Neuronal stem cell (in vitro differentiated cells): ENCODE results near the gene GPR107.

ENCODE experiments used
- DNase-seq: peaks from one replicate; pipeline ENCODE4 v3.0.0-alpha.2; 2013; ENCODE audit warnings: low spot score
- H2AFZ ChIP-seq: one replicate; pipeline ENCODE4 v1.6.1; 2013; ENCODE audit warnings: mild to moderate bottlenecking, low read length, inconsistent platforms
- H2AK5ac ChIP-seq: 2 replicates; pipeline ENCODE4 v1.6.1; 2013; ENCODE audit warnings: low read depth, mild to moderate bottlenecking, inconsistent platforms, low read length, moderate library complexity, mixed read lengths
- H2BK120ac ChIP-seq: 2 replicates; pipeline ENCODE4 v1.6.1; 2013; ENCODE audit warnings: low read depth, mild to moderate bottlenecking, inconsistent platforms, low read length, moderate library complexity, mixed read lengths
- H2BK12ac ChIP-seq: one replicate; pipeline ENCODE4 v1.6.1; 2013; ENCODE audit warnings: low read length, inconsistent platforms
- H2BK15ac ChIP-seq: 2 replicates; pipeline ENCODE4 v1.6.1; 2013; ENCODE audit warnings: mild to moderate bottlenecking, low read length, inconsistent platforms, mixed read lengths
- H2BK5ac ChIP-seq: one replicate; pipeline ENCODE4 v1.6.1; 2013; ENCODE audit warnings: inconsistent platforms, mild to moderate bottlenecking, low read length, moderate library complexity
- H3K14ac ChIP-seq: one replicate; pipeline ENCODE4 v1.6.1; 2013; ENCODE audit warnings: low read length, inconsistent platforms
- H3K18ac ChIP-seq: 2 replicates; pipeline ENCODE4 v1.6.1; 2013; ENCODE audit warnings: low read length, inconsistent platforms
- H3K23ac ChIP-seq: 2 replicates; pipeline ENCODE4 v1.6.1; 2013; ENCODE audit warnings: low read depth, mild to moderate bottlenecking, mixed read lengths, low read length, inconsistent platforms; ENCODE audit not compliant: poor library complexity
- H3K27ac ChIP-seq: replicated peaks from 3 replicates; pipeline ENCODE4 v1.5.1; 2013; ENCODE audit warnings: low read length, inconsistent platforms
- H3K27me3 ChIP-seq, 3 experiments: 2 replicates each; pipeline ENCODE4 v1.6.1; 2013; ENCODE audit warnings: low read length in 3 of 3, mild to moderate bottlenecking in 2 of 3, inconsistent platforms in 1 of 3, low read depth in 1 of 3, mixed read lengths in 1 of 3, moderate library complexity in 1 of 3; ENCODE audit not compliant: control insufficient read depth in 3 of 3, insufficient read depth in 3 of 3
- H3K36me3 ChIP-seq, 2 donors: replicated peaks in 1 of 2; 2 replicates each; pipeline ENCODE4 v1.6.1; 2013; ENCODE audit warnings: low read length in 2 of 2; ENCODE audit not compliant: control insufficient read depth in 2 of 2, insufficient read depth in 2 of 2
- H3K4ac ChIP-seq: 2 replicates; pipeline ENCODE4 v1.6.1; 2013; ENCODE audit warnings: inconsistent platforms, mild to moderate bottlenecking, low read length, moderate library complexity
- H3K4me1 ChIP-seq, 2 donors: 1 replicate in 1 of 2; 2 replicates in 1 of 2; pipeline ENCODE4 v1.6.1; 2013; ENCODE audit warnings: low read length in 2 of 2, low read depth in 1 of 2; ENCODE audit not compliant: control insufficient read depth in 2 of 2, insufficient read depth in 1 of 2
- H3K4me2 ChIP-seq: one replicate; pipeline ENCODE4 v1.6.1; 2013; ENCODE audit warnings: mild to moderate bottlenecking, low read length, inconsistent platforms; ENCODE audit not compliant: insufficient read depth, poor library complexity, severe bottlenecking
- H3K4me3 ChIP-seq, 2 donors: 2 replicates each; pipeline ENCODE4 v1.5.1; 2013; ENCODE audit warnings: low read length in 2 of 2, mild to moderate bottlenecking in 2 of 2, inconsistent platforms in 1 of 2, moderate library complexity in 1 of 2
- H3K79me1 ChIP-seq: one replicate; pipeline ENCODE4 v1.6.1; 2013; ENCODE audit warnings: low read depth, mild to moderate bottlenecking, inconsistent platforms, low read length, moderate library complexity
- H3K9ac ChIP-seq: one replicate; pipeline ENCODE4 v1.6.1; 2013; ENCODE audit warnings: mild to moderate bottlenecking, low read depth, low read length, inconsistent platforms; ENCODE audit not compliant: poor library complexity
- H3K9me3 ChIP-seq, 2 donors: replicated peaks in 1 of 2; 2 replicates each; pipeline versions ENCODE3 to v1.6.1; 2013; ENCODE audit warnings: low read length in 2 of 2, mild to moderate bottlenecking in 2 of 2, inconsistent platforms in 1 of 2, low read depth in 1 of 2, mixed read lengths in 1 of 2, moderate library complexity in 1 of 2; ENCODE audit not compliant: control insufficient read depth in 2 of 2, insufficient read depth in 1 of 2
- H4K8ac ChIP-seq: one replicate; pipeline ENCODE4 v1.6.1; 2013; ENCODE audit warnings: low read depth, mild to moderate bottlenecking, inconsistent platforms, low read length, moderate library complexity
- H4K91ac ChIP-seq: one replicate; pipeline ENCODE4 v1.6.1; 2013; ENCODE audit warnings: low read length, low read depth, mild to moderate bottlenecking, inconsistent platforms; ENCODE audit not compliant: poor library complexity
- WGBS, 2 donors: extraction: QIAGEN DNeasy Blood & Tissue Kit; methylation state at CpG; one replicate each; pipeline ENCODE4 v1.1.7; 2013; ENCODE audit warnings: missing lambda C conversion rate in 2 of 2, mixed read lengths in 1 of 2; ENCODE audit not compliant: insufficient read length in 2 of 2, insufficient replicate concordance in 1 of 2; ENCODE audit errors: extremely low coverage in 2 of 2; 5-methylcytosine and 5-hydroxymethylcytosine counted together

GPR107 gene

GRCh38 chr9:130084337-130084736 is 30.6 kb downstream of the GPR107 start:
- Histone ChIP-seq H2AK5ac (no peak overlapping the region), H2BK12ac (no peak overlapping the region)

GRCh38 chr9:130088051-130088450 is 34.3 kb downstream of the GPR107 start:
- no peak overlapping the region for H2BK12ac ChIP-seq
- no CpG with 5 or more reads among the region's 6 CpGs for WGBS, 2 donors
- no peak overlapping the region for H2AFZ ChIP-seq
- H2AK5ac ChIP-seq, result no peak overlapping the region
- H2BK120ac ChIP-seq, result no peak overlapping the region
- no peaks in the 10 kb centered on the region for H3K27me3 ChIP-seq
- no peak overlapping the region for H3K4me3 ChIP-seq
- H3K4ac ChIP-seq, result no peak overlapping the region
- peaks cover 0 to 1% of the 10 kb centered on the region in 2 donors for H3K4me1 ChIP-seq
- H2BK15ac ChIP-seq, result no peak overlapping the region
- no peak overlapping the region for H3K4me2 ChIP-seq
- DNase-seq, result no peak
- peaks cover 9 to 89% of the 10 kb centered on the region in 2 donors for H3K36me3 ChIP-seq
- H2BK5ac ChIP-seq, result no peak overlapping the region
- no peak overlapping the region for H3K23ac ChIP-seq
- no peak overlapping the region for H3K27ac ChIP-seq
- H3K14ac ChIP-seq, result no peak overlapping the region
- H3K18ac ChIP-seq, result no peak overlapping the region
- no peaks in the 10 kb centered on the region for H3K9me3 ChIP-seq
- H3K9ac ChIP-seq, result no peak overlapping the region
- no peak overlapping the region for H4K8ac ChIP-seq
- H3K79me1 ChIP-seq, result no peaks in the 10 kb centered on the region
- no peak overlapping the region for H4K91ac ChIP-seq

More at GRCh38 chr9:130084337-130084736, 30.6 kb downstream of the GPR107 start:
- no peak overlapping the region for H4K8ac ChIP-seq
- no peaks in the 10 kb centered on the region for H3K9me3 ChIP-seq
- H3K14ac ChIP-seq, result no peak overlapping the region
- H3K4me1 ChIP-seq, result peaks cover 0 to 1% of the 10 kb centered on the region in 2 donors
- no peak overlapping the region for H3K4me3 ChIP-seq
- H3K79me1 ChIP-seq, result no peaks in the 10 kb centered on the region
- no peak overlapping the region for H2AFZ ChIP-seq
- H3K18ac ChIP-seq, result no peak overlapping the region
- no peak overlapping the region for H2BK5ac ChIP-seq
- no peak for DNase-seq
- no peak overlapping the region for H3K4ac ChIP-seq
- H3K36me3 ChIP-seq, result peaks cover 18 to 84% of the 10 kb centered on the region in 2 donors
- no peaks in the 10 kb centered on the region for H3K27me3 ChIP-seq
- no peak overlapping the region for H4K91ac ChIP-seq
- no CpG with 5 or more reads among the region's 7 CpGs for WGBS, 2 donors
- no peak overlapping the region for H3K4me2 ChIP-seq
- H3K23ac ChIP-seq, result no peak overlapping the region
- H3K27ac ChIP-seq, result no peak overlapping the region
- no peak overlapping the region for H2BK15ac ChIP-seq
- H2BK120ac ChIP-seq, result no peak overlapping the region
- H3K9ac ChIP-seq, result no peak overlapping the region

- H3K4me1 ChIP-seq, result peaks cover 0 to 1% of the 10 kb centered on the region in 2 donors
- H2AFZ ChIP-seq, result no peak overlapping the region
- H2AK5ac ChIP-seq, result no peak overlapping the region
- no peak overlapping the region for H3K23ac ChIP-seq
- no peaks in the 10 kb centered on the region for H3K9me3 ChIP-seq
- no peak overlapping the region for H3K14ac ChIP-seq
- no peak overlapping the region for H3K9ac ChIP-seq
- no peaks in the 10 kb centered on the region for H3K27me3 ChIP-seq
- WGBS, 2 donors, result no CpG with 5 or more reads among the region's 12 CpGs
- H3K36me3 ChIP-seq, result peaks cover 10 to 91% of the 10 kb centered on the region in 2 donors
- H3K4me2 ChIP-seq, result no peak overlapping the region
- no peak overlapping the region for H2BK120ac ChIP-seq
- H3K79me1 ChIP-seq, result no peaks in the 10 kb centered on the region
- H2BK5ac ChIP-seq, result no peak overlapping the region
- H2BK15ac ChIP-seq, result no peak overlapping the region
- H4K91ac ChIP-seq, result no peak overlapping the region
- no peak overlapping the region for H3K27ac ChIP-seq
- no peak overlapping the region for H2BK12ac ChIP-seq
- H3K18ac ChIP-seq, result no peak overlapping the region
- H3K4me3 ChIP-seq, result no peak overlapping the region
- no peak overlapping the region for H4K8ac ChIP-seq
- H3K4ac ChIP-seq, result no peak overlapping the region
- no peak for DNase-seq
Measured at GRCh38 chr9:130089141-130089540, 35.4 kb downstream of the GPR107 start.

- Histone ChIP-seq H2BK15ac (no peak overlapping the region), H3K79me1 (no peaks in the 10 kb centered on the region), H4K91ac (no peak overlapping the region), H3K27me3 (no peaks in the 10 kb centered on the region), H2BK5ac (no peak overlapping the region), H2BK12ac (no peak overlapping the region), H3K18ac (no peak overlapping the region), H3K23ac (no peak overlapping the region), H2AK5ac (no peak overlapping the region), H3K27ac (no peak overlapping the region), H4K8ac (no peak overlapping the region), H3K14ac (no peak overlapping the region), H3K9ac (no peak overlapping the region), H3K36me3 (peaks cover 10 to 87% of the 10 kb centered on the region in 2 donors), H2AFZ (no peak overlapping the region), H2BK120ac (no peak overlapping the region), H3K4ac (no peak overlapping the region), H3K4me1 (peaks cover 0 to 1% of the 10 kb centered on the region in 2 donors), H3K4me3 (no peak overlapping the region), H3K4me2 (no peak overlapping the region), H3K9me3 (no peaks in the 10 kb centered on the region)
- no peak for DNase-seq
- WGBS, 2 donors, result no CpG with 5 or more reads among the region's 3 CpGs
Measured at GRCh38 chr9:130090915-130091314, 37.2 kb downstream of the GPR107 start.
